ENCODE data around the gene MRPS27. TPM values are rescaled to one million over a fixed set of nuclear protein-coding genes. Genes with fewer than 3 reads are reported as not detected.

Gene MRPS27
- total and polyA plus RNA-seq, 2 of the 4 experiments (the other 2 are of a cell fraction) = 46.9 to 90.5 TPM

DNA sequence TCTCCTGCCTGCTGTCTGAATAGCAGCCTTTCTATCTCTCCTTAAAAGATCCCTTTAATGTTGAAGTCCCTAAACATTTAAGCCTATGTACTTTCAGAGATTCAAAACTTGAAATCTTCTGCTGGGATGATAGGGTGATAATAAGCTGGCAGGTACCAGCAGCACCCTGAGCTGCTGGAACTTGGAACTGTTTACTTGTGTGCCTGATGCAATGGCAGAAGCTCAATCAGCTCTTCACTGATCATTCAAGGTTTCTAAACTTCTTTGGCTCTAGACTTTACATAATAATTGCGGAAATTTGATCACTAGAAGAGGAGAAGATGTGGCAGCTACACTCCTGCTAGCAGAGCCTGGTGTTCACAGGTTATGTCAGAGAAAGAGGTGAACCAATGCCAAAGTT lies 27.6 kb downstream of the MRPS27 start:
- H4K8ac ChIP-seq (ENCODE audit: low read depth in 2 of 2, low read length in 2 of 2) = no peak overlapping the region
- no peak overlapping the region for H3K4me3 ChIP-seq (ENCODE audit: insufficient read depth, low read depth, low read length)
- 0 out of 2 replicates have a peak, but pooled peaks cover 2% of the 10 kb centered on the region for H3K36me3 ChIP-seq (ENCODE audit: control insufficient read depth, insufficient read depth, low read length)
- H3K14ac ChIP-seq (replicated peaks; ENCODE audit: low read depth, low read length) = no peak overlapping the region
- H3K4ac ChIP-seq (ENCODE audit: low read depth, low read length) = no peak overlapping the region
- no peak overlapping the region for H3K9ac ChIP-seq (ENCODE audit: low read depth, low read length)
- in situ Hi-C loops (cut with MboI; ENCODE audit: low sequenced_read_pairs) = no loop called here
- H3K23ac ChIP-seq (ENCODE audit: low read depth, low read length) = no peak overlapping the region
- intact Hi-C loops (cut with micrococcal nuclease) = no loop called here
- ATAC-seq (ENCODE audit: low read depth) (no peak), DNase-seq (no peak)
- H3K56ac ChIP-seq (ENCODE audit: extremely low read depth, insufficient read depth, low read length) = no peak overlapping the region
- no peaks in the 10 kb centered on the region for H4K20me1 ChIP-seq (ENCODE audit: insufficient read depth, low read length)
- no peak overlapping the region for H2AK5ac ChIP-seq (ENCODE audit: low read depth, low read length)
- no peak overlapping the region for H2BK20ac ChIP-seq (ENCODE audit: low read depth, low read length)
- H3K4me2 ChIP-seq (ENCODE audit: low read depth, low read length) = no peak overlapping the region
- ChIA-PET CTCF (interaction anchor here (1.6 kb wide), 1 partner anchor 47 kb away, joined by 3 read pairs; no protein-coding TSS in a partner anchor), POLR2A (ENCODE audit: unreplicated experiment) (interaction anchor here (0.6 kb wide), 1 partner anchor 21 kb away, joined by 3 read pairs; no protein-coding TSS in a partner anchor)
- H3K27ac ChIP-seq (ENCODE audit: insufficient read depth, low read length) = no peak overlapping the region
- no peak overlapping the region for H2BK15ac ChIP-seq (ENCODE audit: low read depth, low read length)
- peaks cover 6 to 24% of the 10 kb centered on the region in 2 experiments; a peak in 3 of 4 replicates for H3K79me1 ChIP-seq (ENCODE audit: low read depth in 1 of 2, low read length in 2 of 2)
- no peak overlapping the region for H2BK5ac ChIP-seq (ENCODE audit: low read depth, low read length, poor library complexity, severe bottlenecking)
- H3K4me1 ChIP-seq (ENCODE audit: control insufficient read depth, insufficient read depth, low read length) = no peaks in the 10 kb centered on the region; the same call in 1 of the 2 replicates
- WGBS, 2 experiments (ENCODE audit: extremely low coverage in 2 of 2, insufficient read length in 1 of 2) = no CpG with 5 or more reads among the region's 1 CpG
- dilution Hi-C loops (cut with HindIII; ENCODE audit: low sequenced_read_pairs, unreplicated experiment) = no loop called here
- no peak overlapping the region for H4K91ac ChIP-seq (ENCODE audit: insufficient read depth, low read depth, low read length)
- no peaks in the 10 kb centered on the region for H3K27me3 ChIP-seq (ENCODE audit: control insufficient read depth, insufficient read depth, low read length)
- H3K18ac ChIP-seq (ENCODE audit: low read depth, low read length) = no peak overlapping the region
- H2AK9ac ChIP-seq (replicated peaks; ENCODE audit: low read depth, low read length, poor library complexity) = no peak overlapping the region
- no peak overlapping the region for H2AFZ ChIP-seq (replicated peaks; ENCODE audit: low read length, poor library complexity)
- no TSS peak for BruUV-seq (replicated peaks)
- H4K5ac ChIP-seq (ENCODE audit: low read depth, low read length) = no peak overlapping the region
- no peaks in the 10 kb centered on the region for H3K9me3 ChIP-seq (ENCODE audit: control insufficient read depth, insufficient read depth, low read length)
- H3K9me1 ChIP-seq (ENCODE audit: insufficient read depth, low read length) = peaks cover 3% of the 10 kb centered on the region; the same call in 1 of the 2 replicates
- no peak overlapping the region for H2BK120ac ChIP-seq (ENCODE audit: low read depth, low read length)
- no peak for TF ChIP-seq RAD21 (IDR thresholded peaks at IDR 0.05; ENCODE audit: low read length)
- no peak for TF ChIP-seq FOS (IDR thresholded peaks at IDR 0.05; ENCODE audit: low read depth, low read length)
- TF ChIP-seq ELK1 (IDR thresholded peaks at IDR 0.05; ENCODE audit: borderline replicate concordance, low read depth, low read length) = no peak
- no peak for TF ChIP-seq MAZ (IDR thresholded peaks at IDR 0.05; ENCODE audit: borderline replicate concordance, low read depth, low read length)
- no peak for TF ChIP-seq RCOR1 (IDR thresholded peaks at IDR 0.05; ENCODE audit: insufficient replicate concordance, low read length)
- TF ChIP-seq MXI1 (IDR thresholded peaks at IDR 0.05; ENCODE audit: borderline replicate concordance, low read depth, low read length) = no peak
- no peak for TF ChIP-seq RFX5 (IDR thresholded peaks at IDR 0.05; ENCODE audit: low read depth, low read length)
- TF ChIP-seq CEBPB (IDR thresholded peaks at IDR 0.05; ENCODE audit: low read depth, low read length) = no peak
- no peak for TF ChIP-seq SMC3 (IDR thresholded peaks at IDR 0.05; ENCODE audit: low read depth, low read length)
- TF ChIP-seq NFE2L2 (IDR thresholded peaks at IDR 0.05; ENCODE audit: low read depth, low read length) = no peak
- TF ChIP-seq MAFK (IDR thresholded peaks at IDR 0.05; ENCODE audit: low read depth, low read length) = no peak
